AML-193 (cell line): ENCODE results near the gene CBLIF.
"Not testable (repeated sequence)": the region's sequence is repeated elsewhere in the genome, so short reads cannot be mapped to it uniquely, and the experiment has no call there.

Experiments used
- DNase-seq, 2 experiments: peaks; one replicate each; lab custom pipeline; 2025; lab: John Stamatoyannopoulos, UW

CBLIF gene

GRCh38 chr11:59794417-59794816, 50.9 kb downstream of the CBLIF start:
- no peak for DNase-seq

DNA sequence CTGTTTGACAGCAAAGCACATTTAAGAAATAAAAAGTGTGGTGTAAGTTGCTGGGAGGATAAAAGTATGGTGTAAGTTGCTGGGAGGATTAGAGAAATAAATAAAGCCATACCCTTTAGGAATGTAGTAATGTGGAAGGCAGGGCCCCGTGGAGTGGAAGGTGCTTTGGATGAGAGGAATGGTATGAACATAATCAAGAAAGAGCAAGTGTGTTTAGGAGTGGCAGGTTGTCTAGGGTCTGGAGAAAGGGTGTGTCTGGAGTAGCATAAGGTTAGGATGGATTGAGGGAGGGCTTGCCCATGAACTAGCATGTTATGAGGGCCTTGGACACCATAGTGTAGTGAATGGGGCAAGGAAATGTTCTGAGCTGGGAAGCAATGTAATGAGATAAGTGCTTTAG, 52.8 kb downstream of the CBLIF start:
- DNase-seq: no peak

DNA sequence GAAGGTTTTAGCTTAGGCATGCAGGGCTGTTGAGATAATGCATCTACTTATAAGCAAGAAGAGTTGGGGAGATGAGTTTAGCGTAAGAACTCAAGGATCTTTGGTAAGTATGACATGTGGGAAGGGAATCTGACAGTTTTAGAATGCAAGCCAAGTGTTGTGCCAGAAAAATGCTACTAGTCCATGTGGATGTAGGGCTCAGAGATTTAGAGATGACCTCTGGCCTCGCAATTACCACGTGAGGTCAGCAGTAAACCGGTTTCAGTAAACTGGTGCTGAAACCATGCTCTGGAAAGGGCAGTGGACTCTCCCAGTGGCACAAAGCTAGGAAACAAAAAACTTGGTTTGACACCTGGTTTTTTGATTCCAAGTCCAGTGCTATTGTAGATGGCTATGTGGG, 53.7 kb downstream of the CBLIF start:
- DNase-seq: no peak

GRCh38 chr11:59787816-59788215, 57.5 kb downstream of the CBLIF start:
- no peak for DNase-seq

- DNase-seq: no peak
These were observed 58.1 kb downstream of the CBLIF start for GRCh38 chr11:59787255-59787588.

DNA sequence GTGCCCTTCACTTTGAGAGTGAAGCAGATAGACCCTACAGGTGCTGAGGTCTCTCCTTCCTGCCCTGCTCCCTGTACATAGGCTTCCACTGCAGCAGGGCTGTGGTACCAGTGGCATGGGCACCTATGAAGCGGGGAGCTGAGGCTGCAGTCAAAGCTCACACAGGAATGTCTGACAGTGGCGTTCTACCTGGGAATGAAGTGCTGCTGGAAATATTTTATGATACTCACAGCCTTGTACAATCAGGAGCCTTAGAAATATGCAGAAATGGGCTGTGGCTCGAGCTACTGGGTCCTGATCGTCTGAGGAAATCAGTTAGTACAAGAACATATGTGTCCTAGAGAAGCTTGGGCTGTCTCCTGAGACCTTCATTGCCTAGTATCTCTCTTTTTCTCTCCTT, 59.5 kb downstream of the CBLIF start:
- DNase-seq: no peak

GRCh38 chr11:59784441-59784840, 60.9 kb downstream of the CBLIF start:
- not testable (repeated sequence) for DNase-seq

GRCh38 chr11:59783632-59784090, 61.6 kb downstream of the CBLIF start:
- no peak for DNase-seq

- no peak for DNase-seq
These were observed 63.2 kb downstream of the CBLIF start for GRCh38 chr11:59782080-59782479.

GRCh38 chr11:59779487-59779886, 65.8 kb downstream of the CBLIF start:
- no peak for DNase-seq
